ENCODE data around the gene SKI. TPM values are rescaled to one million over a fixed set of nuclear protein-coding genes. Genes with fewer than 3 reads are reported as not detected.

The SKI gene
- total and polyA plus RNA-seq, 2 of the 4 experiments (the other 2 are of a cell fraction) = 2.3 to 20.1 TPM

DNA sequence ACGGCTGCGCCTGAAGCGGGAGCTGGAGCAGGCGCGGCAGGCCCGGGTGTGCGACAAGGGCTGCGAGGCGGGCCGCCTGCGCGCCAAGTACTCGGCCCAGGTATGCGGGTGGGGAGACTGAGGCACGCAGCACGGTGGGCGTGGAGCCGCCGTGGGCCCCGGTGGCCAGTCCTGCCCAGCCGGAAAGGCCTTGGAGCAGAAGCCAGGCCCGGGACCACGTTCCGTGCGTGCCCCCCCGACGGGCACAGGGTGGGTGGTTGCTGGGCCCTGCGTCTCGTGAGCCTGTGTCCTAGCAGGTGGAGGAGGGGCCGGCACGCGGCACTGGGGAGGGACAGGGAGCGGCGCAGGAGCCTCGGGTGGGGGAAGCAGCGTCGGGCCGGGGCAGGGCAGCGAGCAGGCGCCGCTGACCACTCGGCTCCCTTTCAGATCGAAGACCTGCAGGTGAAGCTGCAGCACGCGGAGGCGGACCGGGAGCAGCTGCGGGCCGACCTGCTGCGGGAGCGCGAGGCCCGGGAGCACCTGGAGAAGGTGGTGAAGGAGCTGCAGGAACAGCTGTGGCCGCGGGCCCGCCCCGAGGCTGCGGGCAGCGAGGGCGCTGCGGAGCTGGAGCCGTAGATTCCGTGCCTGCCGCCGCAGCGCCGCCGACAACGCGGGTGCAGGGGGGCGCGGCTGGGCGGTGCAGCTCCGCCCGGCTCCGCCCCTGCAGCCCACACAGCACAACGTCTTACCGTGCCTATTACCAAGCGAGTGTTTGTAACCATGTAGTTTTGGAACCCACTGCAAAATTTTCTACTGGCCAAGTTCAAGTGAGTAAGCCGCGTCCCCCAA lies 78.2 kb downstream of the SKI start:
- dilution Hi-C loops (cut with HindIII; ENCODE audit: low sequenced_read_pairs, unreplicated experiment) (no loop called here), intact Hi-C loops (cut with micrococcal nuclease) (no loop called here), in situ Hi-C loops (cut with MboI; ENCODE audit: low sequenced_read_pairs) (no loop called here)
- BruUV-seq (replicated peaks) = no TSS peak
- Histone ChIP-seq H3K4me3 (ENCODE audit: insufficient read depth, low read depth, low read length) (no peak overlapping the region), H4K8ac (ENCODE audit: low read depth in 2 of 2, low read length in 2 of 2) (no peak overlapping the region), H3K36me3 (ENCODE audit: control insufficient read depth, insufficient read depth, low read length) (peaks cover 64% of the 10 kb centered on the region), H3K4me2 (ENCODE audit: low read depth, low read length) (no peak overlapping the region), H3K23ac (ENCODE audit: low read depth, low read length) (no peak overlapping the region), H3K27me3 (ENCODE audit: control insufficient read depth, insufficient read depth, low read length) (no peaks in the 10 kb centered on the region), H3K9me3 (ENCODE audit: control insufficient read depth, insufficient read depth, low read length) (no peaks in the 10 kb centered on the region), H3K14ac (replicated peaks; ENCODE audit: low read depth, low read length) (no peak overlapping the region), H2AK9ac (replicated peaks; ENCODE audit: low read depth, low read length, poor library complexity) (no peak overlapping the region), H3K4ac (ENCODE audit: low read depth, low read length) (no peak overlapping the region), H2BK120ac (ENCODE audit: low read depth, low read length) (no peak overlapping the region), H2BK20ac (ENCODE audit: low read depth, low read length) (no peak overlapping the region), H4K5ac (ENCODE audit: low read depth, low read length) (no peak overlapping the region), H4K20me1 (ENCODE audit: insufficient read depth, low read length) (peaks cover 35% of the 10 kb centered on the region), H3K56ac (ENCODE audit: extremely low read depth, insufficient read depth, low read length) (no peak overlapping the region), H3K4me1 (ENCODE audit: control insufficient read depth, insufficient read depth, low read length) (peaks cover 3% of the 10 kb centered on the region), H2BK15ac (ENCODE audit: low read depth, low read length) (no peak overlapping the region), H2AFZ (replicated peaks; ENCODE audit: low read length, poor library complexity) (no peak overlapping the region), H3K79me1 (ENCODE audit: low read depth in 1 of 2, low read length in 2 of 2) (peaks cover 0 to 58% of the 10 kb centered on the region in 2 experiments; a peak in 3 of 4 replicates), H3K18ac (ENCODE audit: low read depth, low read length) (no peak overlapping the region), H4K91ac (ENCODE audit: insufficient read depth, low read depth, low read length) (no peak overlapping the region), H2AK5ac (ENCODE audit: low read depth, low read length) (no peak overlapping the region), H3K9ac (ENCODE audit: low read depth, low read length) (no peak overlapping the region), H2BK5ac (ENCODE audit: low read depth, low read length, poor library complexity, severe bottlenecking) (no peak overlapping the region), H3K27ac (ENCODE audit: insufficient read depth, low read length) (no peak overlapping the region), H3K9me1 (ENCODE audit: insufficient read depth, low read length) (peaks cover 4% of the 10 kb centered on the region; the same call in 1 of the 2 replicates)
- ATAC-seq (ENCODE audit: low read depth) (no peak), DNase-seq (no peak)
- 75% methylated on average over 58 of the region's 81 CpGs; no CpG with 5 or more reads in 1 of the 2 experiments for WGBS, 2 experiments (ENCODE audit: extremely low coverage in 2 of 2, insufficient read length in 1 of 2)
- CTCF ChIA-PET = no interaction called here
- TF ChIP-seq RAD21 (IDR thresholded peaks at IDR 0.05; ENCODE audit: low read length) = no peak
- no peak for TF ChIP-seq FOS (IDR thresholded peaks at IDR 0.05; ENCODE audit: low read depth, low read length)
- TF ChIP-seq RFX5 (IDR thresholded peaks at IDR 0.05; ENCODE audit: low read depth, low read length) = no peak
- no peak for TF ChIP-seq SMC3 (IDR thresholded peaks at IDR 0.05; ENCODE audit: low read depth, low read length)
- no peak for TF ChIP-seq BHLHE40 (IDR thresholded peaks at IDR 0.05; ENCODE audit: low read depth, low read length)
- POLR2A ChIA-PET (ENCODE audit: unreplicated experiment) = no interaction called here
